ENCODE data around the gene WDFY2.

The WDFY2 gene, protein sequence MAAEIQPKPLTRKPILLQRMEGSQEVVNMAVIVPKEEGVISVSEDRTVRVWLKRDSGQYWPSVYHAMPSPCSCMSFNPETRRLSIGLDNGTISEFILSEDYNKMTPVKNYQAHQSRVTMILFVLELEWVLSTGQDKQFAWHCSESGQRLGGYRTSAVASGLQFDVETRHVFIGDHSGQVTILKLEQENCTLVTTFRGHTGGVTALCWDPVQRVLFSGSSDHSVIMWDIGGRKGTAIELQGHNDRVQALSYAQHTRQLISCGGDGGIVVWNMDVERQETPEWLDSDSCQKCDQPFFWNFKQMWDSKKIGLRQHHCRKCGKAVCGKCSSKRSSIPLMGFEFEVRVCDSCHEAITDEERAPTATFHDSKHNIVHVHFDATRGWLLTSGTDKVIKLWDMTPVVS

DNA sequence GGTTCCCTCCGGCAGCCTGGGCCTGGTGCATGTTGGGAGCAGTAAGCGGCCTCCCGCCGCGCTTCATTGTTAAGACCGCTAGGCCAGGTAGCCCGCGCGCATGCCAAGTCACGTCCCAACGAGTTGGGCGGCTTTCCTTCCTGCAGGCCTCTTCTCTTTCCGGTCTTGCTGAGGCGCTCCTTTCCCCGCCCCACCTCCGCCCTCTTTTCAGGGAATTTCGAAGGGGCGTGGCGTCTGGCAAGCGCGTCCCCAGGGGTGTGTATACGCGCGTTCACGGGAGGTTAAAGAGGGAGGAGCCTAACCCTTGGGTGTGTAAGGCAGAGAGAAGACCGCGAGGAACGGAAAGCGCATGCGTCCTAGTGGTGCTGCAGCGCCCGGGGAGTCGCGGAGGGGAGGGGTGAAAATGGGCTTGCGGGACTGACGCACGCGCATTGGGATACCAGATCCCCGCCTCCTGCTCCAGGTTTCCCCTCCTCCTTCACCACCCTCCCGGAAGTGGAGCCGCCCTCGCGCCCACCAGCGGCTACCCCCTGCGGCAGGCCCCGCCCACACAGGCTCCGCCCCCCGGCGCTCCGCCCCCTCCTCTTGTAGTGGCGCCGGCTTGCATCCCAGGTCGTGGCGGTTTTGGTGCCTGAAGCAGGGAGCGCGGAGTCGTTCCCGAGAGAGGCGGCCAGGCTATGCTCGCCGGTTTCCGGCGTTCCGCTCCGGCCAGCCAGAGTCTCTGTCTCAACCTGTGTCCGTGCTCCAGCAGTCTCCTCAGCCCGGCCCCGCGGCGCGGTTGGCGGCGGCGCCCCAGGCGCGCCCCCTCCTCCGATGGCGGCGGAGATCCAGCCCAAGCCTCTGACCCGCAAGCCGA, at the start of gene WDFY2:
WDFY2 (plus strand) TSS at position 588 of the 856 bp plus-strand sequence; CDS start at position 814, 226 bp downstream.
- Histone ChIP-seq H3K4me1 (ENCODE audit: low read length) (peaks cover 39% of the 10 kb centered on the region), H3K4me2 (ENCODE audit: low read length) (peak within 1 kb of the TSS; percentile 89), H3K27ac (ENCODE audit: low read length) (peak within 1 kb of the TSS; percentile 83), H3K27me3 (ENCODE audit: low read depth, low read length) (no peaks in the 10 kb centered on the region), H3K79me2 (ENCODE audit: low read length) (peaks cover 47% of the 10 kb centered on the region), H3K9me3 (ENCODE audit: insufficient read depth, low read length) (no peaks in the 10 kb centered on the region), H3K36me3 (replicated peaks; ENCODE audit: low read depth, low read length) (peaks cover 10% of the 10 kb centered on the region), H4K20me1 (ENCODE audit: insufficient read depth, low read length) (peaks cover 9% of the 10 kb centered on the region; the same call in 1 of the 2 replicates), H3K4me3 (ENCODE audit: low read length) (peak within 1 kb of the TSS; percentile 92), H2AFZ (ENCODE audit: low read depth, low read length) (peak within 1 kb of the TSS; percentile 85), H3K9ac (ENCODE audit: low read length) (peak within 1 kb of the TSS; percentile 87)
- TF ChIP-seq EZH2phosphoT487 (IDR thresholded peaks at IDR 0.05; ENCODE audit: low read depth): no peak
- TF ChIP-seq, protein P1, sequence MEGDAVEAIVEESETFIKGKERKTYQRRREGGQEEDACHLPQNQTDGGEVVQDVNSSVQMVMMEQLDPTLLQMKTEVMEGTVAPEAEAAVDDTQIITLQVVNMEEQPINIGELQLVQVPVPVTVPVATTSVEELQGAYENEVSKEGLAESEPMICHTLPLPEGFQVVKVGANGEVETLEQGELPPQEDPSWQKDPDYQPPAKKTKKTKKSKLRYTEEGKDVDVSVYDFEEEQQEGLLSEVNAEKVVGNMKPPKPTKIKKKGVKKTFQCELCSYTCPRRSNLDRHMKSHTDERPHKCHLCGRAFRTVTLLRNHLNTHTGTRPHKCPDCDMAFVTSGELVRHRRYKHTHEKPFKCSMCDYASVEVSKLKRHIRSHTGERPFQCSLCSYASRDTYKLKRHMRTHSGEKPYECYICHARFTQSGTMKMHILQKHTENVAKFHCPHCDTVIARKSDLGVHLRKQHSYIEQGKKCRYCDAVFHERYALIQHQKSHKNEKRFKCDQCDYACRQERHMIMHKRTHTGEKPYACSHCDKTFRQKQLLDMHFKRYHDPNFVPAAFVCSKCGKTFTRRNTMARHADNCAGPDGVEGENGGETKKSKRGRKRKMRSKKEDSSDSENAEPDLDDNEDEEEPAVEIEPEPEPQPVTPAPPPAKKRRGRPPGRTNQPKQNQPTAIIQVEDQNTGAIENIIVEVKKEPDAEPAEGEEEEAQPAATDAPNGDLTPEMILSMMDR (IDR thresholded peaks at IDR 0.05; ENCODE audit: low read depth, low read length): no peak

DNA sequence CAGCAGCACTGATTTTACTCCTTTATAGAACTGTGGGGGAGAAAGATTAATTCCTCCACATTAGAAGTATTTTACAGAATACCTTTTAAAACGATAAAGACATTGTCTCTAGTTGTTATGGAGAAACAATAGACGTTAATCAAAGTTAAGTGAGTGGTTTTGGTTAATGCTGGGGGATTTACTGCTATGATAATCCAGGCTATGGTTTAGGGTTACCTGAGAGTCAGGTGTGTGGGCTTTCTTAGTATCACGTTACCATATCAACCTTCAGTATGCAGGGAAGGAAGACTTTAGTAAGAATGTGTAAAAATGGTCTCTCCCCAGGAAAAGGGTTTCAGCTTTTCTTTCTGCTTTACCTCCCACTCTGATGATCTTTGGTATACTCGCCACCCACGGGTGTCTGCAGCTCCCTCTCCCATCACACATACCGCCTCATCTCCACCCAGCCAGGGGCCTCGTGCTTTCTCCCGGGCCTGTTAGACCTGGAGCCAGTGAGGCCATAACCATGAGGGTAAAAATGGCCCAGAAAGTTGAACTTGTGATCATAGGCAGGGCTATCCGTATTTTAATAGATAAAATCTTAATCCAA, 45.6 kb upstream of the WDFY2 start:
- H3K4me3 ChIP-seq (ENCODE audit: low read length): no peak overlapping the region
- no peaks in the 10 kb centered on the region for H3K9me3 ChIP-seq (ENCODE audit: insufficient read depth, low read length)
- no peak overlapping the region for H2AFZ ChIP-seq (ENCODE audit: low read depth, low read length)
- no peaks in the 10 kb centered on the region for H3K36me3 ChIP-seq (replicated peaks; ENCODE audit: low read depth, low read length)
- H4K20me1 ChIP-seq (ENCODE audit: insufficient read depth, low read length): no peaks in the 10 kb centered on the region
- no peak overlapping the region for H3K27ac ChIP-seq (ENCODE audit: low read length)
- peaks cover 10% of the 10 kb centered on the region for H3K4me1 ChIP-seq (ENCODE audit: low read length)
- H3K27me3 ChIP-seq (ENCODE audit: low read depth, low read length): no peaks in the 10 kb centered on the region
- H3K9ac ChIP-seq (ENCODE audit: low read length): no peak overlapping the region
- H3K79me2 ChIP-seq (ENCODE audit: low read length): no peaks in the 10 kb centered on the region
- TF ChIP-seq, protein P1 (IDR thresholded peaks at IDR 0.05; ENCODE audit: low read depth, low read length): no peak
- no peak for TF ChIP-seq EZH2phosphoT487 (IDR thresholded peaks at IDR 0.05; ENCODE audit: low read depth)
- no peak overlapping the region for H3K4me2 ChIP-seq (ENCODE audit: low read length)

DNA sequence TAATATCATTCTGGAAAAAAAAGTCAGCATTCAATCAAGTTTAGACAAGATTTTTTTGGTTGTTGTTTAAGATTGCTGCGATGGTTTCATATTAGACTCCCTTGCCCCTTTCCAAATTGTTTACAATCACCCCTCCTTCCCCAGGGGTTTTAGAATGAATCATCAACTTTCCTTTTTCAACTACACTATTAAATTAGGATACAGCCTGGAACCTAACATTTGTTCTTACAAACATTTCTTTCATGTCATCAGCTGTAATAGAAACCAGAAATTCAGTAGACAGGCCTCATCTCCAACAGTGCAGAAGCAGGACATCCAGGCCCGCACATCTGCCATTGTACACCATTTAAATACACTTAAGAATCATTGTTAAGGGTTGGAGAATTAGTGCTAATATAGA, 44.4 kb upstream of the WDFY2 start:
- Histone ChIP-seq H2AFZ (ENCODE audit: low read depth, low read length) (no peak overlapping the region), H3K9ac (ENCODE audit: low read length) (no peak overlapping the region), H3K27me3 (ENCODE audit: low read depth, low read length) (no peaks in the 10 kb centered on the region), H3K4me3 (ENCODE audit: low read length) (no peak overlapping the region), H3K4me1 (ENCODE audit: low read length) (peaks cover 10% of the 10 kb centered on the region), H3K79me2 (ENCODE audit: low read length) (no peaks in the 10 kb centered on the region), H3K9me3 (ENCODE audit: insufficient read depth, low read length) (no peaks in the 10 kb centered on the region), H3K36me3 (replicated peaks; ENCODE audit: low read depth, low read length) (no peaks in the 10 kb centered on the region), H3K27ac (ENCODE audit: low read length) (no peak overlapping the region), H3K4me2 (ENCODE audit: low read length) (no peak overlapping the region), H4K20me1 (ENCODE audit: insufficient read depth, low read length) (no peaks in the 10 kb centered on the region)
- TF ChIP-seq, protein P1 (IDR thresholded peaks at IDR 0.05; ENCODE audit: low read depth, low read length): no peak
- no peak for TF ChIP-seq EZH2phosphoT487 (IDR thresholded peaks at IDR 0.05; ENCODE audit: low read depth)
